IMR-90 (cell line): ENCODE results near the gene C5orf58. TPM values are rescaled to one million over a fixed set of nuclear protein-coding genes. Genes with fewer than 3 reads are reported as not detected.

Experiments used
- ATAC-seq: fragments of 200-7000 bp; cut with Tn5 transposase; 2 replicates; pipeline ENCODE4 v1.9.1; 2020; ENCODE audit warnings: low read depth, mild to moderate bottlenecking, moderate library complexity
- BruUV-seq: library from RNA; stranded (reverse); fragments of 400-500 nt; replicated peaks from 2 replicates; lab custom pipeline; 2021; lab: Mats Ljungman, UMichigan
- CTCF ChIA-PET: fragments of 300-600 bp; formaldehyde crosslinking; extraction: SDS; loops from one replicate; lab custom pipeline; 2021; ENCODE audit warnings: antibody characterized with exemption; lab: Yijun Ruan, JAX
- POLR2A ChIA-PET: fragments of 300-600 bp; sonication (Branson Sonifier 250); formaldehyde crosslinking; loops from one replicate; lab custom pipeline; 2022; ENCODE audit warnings: antibody characterized with exemption; ENCODE audit not compliant: unreplicated experiment; lab: Charles Lee
- DNase-seq: peaks from one replicate; pipeline ENCODE4 v3.0.0; 2013
- H2AFZ ChIP-seq: replicated peaks from 2 replicates; pipeline ENCODE3; 2013; ENCODE audit warnings: low read length, mild to moderate bottlenecking; ENCODE audit not compliant: poor library complexity
- H2AK5ac ChIP-seq: 2 replicates; pipeline ENCODE4 v1.6.1; 2013; ENCODE audit warnings: low read depth, low read length, inconsistent platforms
- H2AK9ac ChIP-seq: replicated peaks from 2 replicates; pipeline ENCODE3; 2013; ENCODE audit warnings: mild to moderate bottlenecking, low read depth, low read length, moderate library complexity; ENCODE audit not compliant: poor library complexity
- H2BK120ac ChIP-seq: 2 replicates; pipeline ENCODE4 v1.6.1; 2013; ENCODE audit warnings: low read depth, low read length, inconsistent platforms
- H2BK15ac ChIP-seq: 3 replicates; pipeline ENCODE4 v1.6.1; 2013; ENCODE audit warnings: low read depth, low read length, inconsistent platforms
- H2BK20ac ChIP-seq: 2 replicates; pipeline ENCODE4 v1.6.1; 2013; ENCODE audit warnings: low read depth, mild to moderate bottlenecking, inconsistent platforms, low read length, moderate library complexity
- H2BK5ac ChIP-seq: 2 replicates; pipeline ENCODE4 v1.6.1; 2013; ENCODE audit warnings: mild to moderate bottlenecking, low read depth, low read length, inconsistent platforms; ENCODE audit not compliant: poor library complexity, severe bottlenecking
- H3K14ac ChIP-seq: replicated peaks from 2 replicates; pipeline ENCODE4 v1.6.1; 2013; ENCODE audit warnings: low read depth, low read length, inconsistent platforms
- H3K18ac ChIP-seq: 2 replicates; pipeline ENCODE4 v1.6.1; 2013; ENCODE audit warnings: low read depth, low read length, control low read depth
- H3K23ac ChIP-seq: 2 replicates; pipeline ENCODE4 v1.6.1; 2013; ENCODE audit warnings: low read depth, low read length, inconsistent platforms
- H3K27ac ChIP-seq: 2 replicates; pipeline ENCODE4 v1.5.1; 2013; ENCODE audit warnings: mild to moderate bottlenecking, control low read depth, low read length; ENCODE audit not compliant: insufficient read depth
- H3K27me3 ChIP-seq: 2 replicates; pipeline ENCODE4 v1.6.1; 2013; ENCODE audit warnings: low read length; ENCODE audit not compliant: control insufficient read depth, insufficient read depth
- H3K36me3 ChIP-seq: 2 replicates; pipeline ENCODE4 v1.6.1; 2013; ENCODE audit warnings: low read length, mixed read lengths; ENCODE audit not compliant: control insufficient read depth, insufficient read depth
- H3K4ac ChIP-seq: 2 replicates; pipeline ENCODE4 v1.6.1; 2013; ENCODE audit warnings: low read depth, low read length, inconsistent platforms
- H3K4me1 ChIP-seq: 2 replicates; pipeline ENCODE4 v1.6.1; 2013; ENCODE audit warnings: low read length, mixed read lengths; ENCODE audit not compliant: control insufficient read depth, insufficient read depth
- H3K4me2 ChIP-seq: 2 replicates; pipeline ENCODE4 v1.6.1; 2013; ENCODE audit warnings: low read depth, mild to moderate bottlenecking, control low read depth, low read length, moderate library complexity
- H3K4me3 ChIP-seq: 2 replicates; pipeline ENCODE4 v1.5.1; 2013; ENCODE audit warnings: low read depth, mild to moderate bottlenecking, control low read depth, low read length, moderate library complexity; ENCODE audit not compliant: insufficient read depth
- H3K56ac ChIP-seq: 2 replicates; pipeline ENCODE4 v1.6.1; 2013; ENCODE audit warnings: low read length, inconsistent platforms; ENCODE audit not compliant: insufficient read depth; ENCODE audit errors: extremely low read depth
- H3K79me1 ChIP-seq, 2 experiments: 2 replicates each; pipeline ENCODE4 v1.6.1; 2013; ENCODE audit warnings: low read length in 2 of 2, inconsistent platforms in 1 of 2, low read depth in 1 of 2
- H3K9ac ChIP-seq: 2 replicates; pipeline ENCODE4 v1.6.1; 2013; ENCODE audit warnings: low read depth, low read length, control low read depth
- H3K9me1 ChIP-seq: 2 replicates; pipeline ENCODE4 v1.6.1; 2013; ENCODE audit warnings: low read length, inconsistent platforms; ENCODE audit not compliant: insufficient read depth
- H3K9me3 ChIP-seq: 2 replicates; pipeline ENCODE4 v1.6.1; 2013; ENCODE audit warnings: low read length; ENCODE audit not compliant: control insufficient read depth, insufficient read depth
- H4K20me1 ChIP-seq: 2 replicates; pipeline ENCODE4 v1.6.1; 2013; ENCODE audit warnings: low read length, inconsistent platforms; ENCODE audit not compliant: insufficient read depth
- H4K5ac ChIP-seq: 2 replicates; pipeline ENCODE4 v1.6.1; 2013; ENCODE audit warnings: mild to moderate bottlenecking, low read depth, low read length, control low read depth
- H4K8ac ChIP-seq, 2 experiments: 2 replicates each; pipeline ENCODE4 v1.6.1; 2013; ENCODE audit warnings: low read depth in 2 of 2, low read length in 2 of 2, control low read depth in 1 of 2, inconsistent platforms in 1 of 2
- H4K91ac ChIP-seq: 2 replicates; pipeline ENCODE4 v1.6.1; 2013; ENCODE audit warnings: low read depth, low read length, inconsistent platforms; ENCODE audit not compliant: insufficient read depth
- CEBPB ChIP-seq: IDR thresholded peaks from 2 replicates; pipeline ENCODE4 v1.6.1; 2012; ENCODE audit warnings: low read depth, low read length, improper control_type of control experiment
- SMC3 ChIP-seq: fragments of 150-350 bp; IDR thresholded peaks from 2 replicates; pipeline ENCODE4 v1.6.1; 2016; ENCODE audit warnings: low read depth, mild to moderate bottlenecking, antibody characterized with exemption, low read length, moderate library complexity
- WGBS, 2 experiments: methylation state at CpG; one replicate each; pipeline versions ENCODE4 v1.1.5 to v1.1.7; 2013; ENCODE audit warnings: missing lambda C conversion rate in 2 of 2; ENCODE audit not compliant: insufficient read length in 1 of 2; ENCODE audit errors: extremely low coverage in 2 of 2; 5-methylcytosine and 5-hydroxymethylcytosine counted together
- dilution Hi-C: fragments of 300-500 bp; cut with HindIII; formaldehyde crosslinking; loops from one replicate; pipeline ENCODE4 v1.14.3; 2018; ENCODE audit warnings: low sequenced_read_pairs; ENCODE audit not compliant: unreplicated experiment
- in situ Hi-C: fragments of 300-500 bp; cut with MboI; formaldehyde crosslinking; loops from 3 replicates; pipeline ENCODE4 v1.14.3; 2019; ENCODE audit warnings: low sequenced_read_pairs, inconsistent platforms, mixed read lengths
- intact Hi-C: fragments of 100-400 bp; cut with micrococcal nuclease; formaldehyde crosslinking; loops from 2 replicates; pipeline ENCODE4 v1.10.0; 2022
- polyA plus RNA-seq, 3 experiments: library from polyadenylated mRNA; depleted of rRNA; stranded (reverse); fragments of >200 nt; gene quantifications; 2 replicates each; pipeline ENCODE4 v1.2.3, GENCODE V29; 2012; ENCODE audit warnings: low replicate concordance in 1 of 3
- total RNA-seq: library from RNA; depleted of rRNA; stranded (reverse); fragments of >200 nt; gene quantifications from 2 replicates; pipeline ENCODE4 v1.2.3, GENCODE V29; 2012

C5orf58 gene
- total and polyA plus RNA-seq, 2 of the 4 experiments (the other 2 are of a cell fraction) = not detected

DNA sequence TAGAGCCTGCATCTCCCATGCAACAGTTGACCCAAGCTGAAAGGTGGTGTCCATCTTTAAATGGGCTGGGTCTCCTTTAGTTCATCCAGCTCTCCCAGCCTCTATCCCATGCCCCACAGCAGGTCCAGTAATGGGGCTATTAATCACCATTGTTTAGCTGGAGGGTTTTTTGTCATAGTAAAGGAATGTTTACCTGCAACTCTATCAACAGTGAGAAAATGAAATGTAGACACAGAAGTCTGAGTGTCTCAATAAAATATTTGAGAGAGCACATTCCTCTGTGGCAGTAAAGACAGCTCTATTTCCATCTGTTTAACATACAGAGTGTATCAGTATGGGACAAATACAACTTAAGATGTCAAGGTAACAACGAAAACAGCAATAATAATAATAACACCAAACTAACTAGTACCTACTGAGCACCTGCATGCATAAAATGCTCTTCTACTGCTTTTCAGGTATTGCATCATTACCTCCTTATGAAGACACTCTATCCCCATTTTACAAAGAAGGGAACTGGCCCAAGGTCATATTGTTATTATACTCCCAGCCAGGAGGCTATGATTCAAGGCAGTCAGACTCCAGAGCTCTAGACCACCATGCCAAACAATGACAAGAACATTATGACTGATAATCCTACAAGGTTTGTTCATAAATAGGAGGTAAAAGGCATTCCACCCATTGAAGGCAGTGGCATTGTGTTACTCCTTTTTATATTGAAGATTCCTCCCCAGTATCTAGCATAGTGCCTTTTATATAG, 21.0 kb upstream of the C5orf58 start:
- no peak overlapping the region for H3K18ac ChIP-seq
- DNase-seq = no peak
- no peak overlapping the region for H2BK5ac ChIP-seq
- no peak overlapping the region for H2BK20ac ChIP-seq
- H3K4me2 ChIP-seq = no peak overlapping the region
- H3K27me3 ChIP-seq = no peaks in the 10 kb centered on the region
- no CpG with 5 or more reads among the region's 1 CpG for WGBS, 2 experiments
- no peak overlapping the region for H2AK9ac ChIP-seq
- H3K9me3 ChIP-seq = no peaks in the 10 kb centered on the region
- no peak overlapping the region for H3K56ac ChIP-seq
- no peaks in the 10 kb centered on the region for H3K36me3 ChIP-seq
- intact Hi-C loops = no loop called here
- ChIA-PET CTCF (interaction anchor here (1.1 kb wide), 1 partner anchor 14 kb away, joined by 3 read pairs; no protein-coding TSS in a partner anchor), POLR2A (no interaction called here)
- no peaks in the 10 kb centered on the region for H4K20me1 ChIP-seq
- no peaks in the 10 kb centered on the region for H3K4me1 ChIP-seq
- H3K27ac ChIP-seq = no peak overlapping the region
- H3K4me3 ChIP-seq = no peak overlapping the region
- no peak overlapping the region for H4K91ac ChIP-seq
- H3K79me1 ChIP-seq = no peaks in the 10 kb centered on the region
- H3K4ac ChIP-seq = no peak overlapping the region
- TF ChIP-seq SMC3 = no peak
- TF ChIP-seq CEBPB = peak; percentile 37; the same call in 1 of the 2 replicates
- no peak overlapping the region for H4K5ac ChIP-seq
- no peak overlapping the region for H2AK5ac ChIP-seq
- no peak for ATAC-seq
- H3K9me1 ChIP-seq = no peaks in the 10 kb centered on the region
- dilution Hi-C loops = no loop called here
- H3K23ac ChIP-seq = no peak overlapping the region
- no peak overlapping the region for H2BK15ac ChIP-seq
- H3K9ac ChIP-seq = no peak overlapping the region
- H2BK120ac ChIP-seq = no peak overlapping the region
- H2AFZ ChIP-seq = no peak overlapping the region
- in situ Hi-C loops = no loop called here
- no peak overlapping the region for H4K8ac ChIP-seq
- H3K14ac ChIP-seq = no peak overlapping the region
- BruUV-seq = no TSS peak
